K562 (cell line): Measurements from ENCODE around the gene ZNF775.

Source experiments
- CBX1 ChIP-seq: sonication (generic); IDR thresholded peaks from 2 replicates; pipeline ENCODE4 v1.6.1; 2016; ENCODE audit warnings: antibody characterized with exemption, low read depth, mild to moderate bottlenecking
- HNRNPL ChIP-seq: fragments of 200-400 bp; formaldehyde crosslinking; IDR thresholded peaks from 2 replicates; pipeline ENCODE4 v1.6.1; 2017; ENCODE audit warnings: low read depth, mild to moderate bottlenecking, low read length
- ZNF699 ChIP-seq: fragments of 250-450 bp; sonication (Bioruptor Pico); IDR thresholded peaks from 2 replicates; pipeline ENCODE4 v1.8.0; 2021; ENCODE audit warnings: mild to moderate bottlenecking, moderate library complexity; ENCODE audit not compliant: insufficient replicate concordance

- TF ChIP-seq HNRNPL (no peak), ZNF699 (CRISPR knock-in tag) (no peak), CBX1 (no peak)
These were observed 1.9 kb upstream of the ZNF775 start for GRCh38 chr7:150377196-150377595.
